ENCODE results near the gene CD8B. TPM values are rescaled to one million over a fixed set of nuclear protein-coding genes. Genes with fewer than 3 reads are reported as not detected.

The CD8B gene
- polyA plus RNA-seq, 1 of the 3 experiments (the other 2 are of a cell fraction): not detected

DNA sequence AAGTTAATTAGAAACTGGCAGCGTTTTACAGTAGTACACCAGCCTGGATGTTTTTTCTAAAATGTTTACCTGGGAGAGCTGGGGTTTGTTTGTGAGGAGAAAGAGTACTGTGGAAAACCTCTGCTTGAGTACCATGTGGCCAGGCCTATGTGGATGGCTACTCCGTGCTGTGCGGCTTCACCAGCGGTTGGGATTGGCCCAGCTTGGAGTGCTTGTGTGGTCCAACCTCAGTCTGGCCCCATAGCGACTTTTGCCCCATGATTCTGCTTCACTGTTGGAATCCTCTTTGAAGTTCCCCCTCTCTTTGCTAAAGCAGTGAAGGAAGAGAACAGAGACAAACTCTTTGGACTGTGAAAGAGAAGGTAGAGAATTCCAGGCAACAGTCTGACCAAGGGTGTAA, 86.8 kb downstream of the CD8B start:
- Histone ChIP-seq H3K4me3 (ENCODE audit: low read depth in 2 of 2, low read length in 1 of 2) (no peak overlapping the region), H3K79me2 (ENCODE audit: insufficient read depth) (no peaks in the 10 kb centered on the region), H3K4me1 (ENCODE audit: control insufficient read depth in 1 of 2, insufficient read depth in 2 of 2, low read depth in 1 of 2, low read length in 1 of 2) (no peaks in the 10 kb centered on the region), H3K36me3 (replicated peaks in 1 of 2; ENCODE audit: control insufficient read depth in 1 of 2, insufficient read depth in 2 of 2, low read length in 1 of 2) (peaks cover 11 to 51% of the 10 kb centered on the region in 2 experiments), H3K9me3 (no peaks in the 10 kb centered on the region), H3K27me3 (ENCODE audit: insufficient read depth) (no peaks in the 10 kb centered on the region), H3F3A (replicated peaks; ENCODE audit: insufficient read depth) (no peaks in the 10 kb centered on the region), H3K9ac (no peak overlapping the region), H4K20me1 (ENCODE audit: insufficient read depth) (no peaks in the 10 kb centered on the region), H3K9me2 (no peaks in the 10 kb centered on the region), H3K27ac (ENCODE audit: low read depth in 2 of 2, low read length in 1 of 2) (no peak overlapping the region), H3K4me2 (no peak overlapping the region), H2AFZ (ENCODE audit: low read depth) (no peak overlapping the region)
- WGBS (ENCODE audit: low lambda C conversion rate): 75% methylated on average over 5 of the region's 5 CpGs
- TF ChIP-seq JUND (IDR thresholded peaks at IDR 0.05) (no peak), FOXJ3 (CRISPR knock-in tag; IDR thresholded peaks at IDR 0.05) (no peak), MAX (IDR thresholded peaks at IDR 0.05; ENCODE audit: low read depth) (no peak), FOXM1 (IDR thresholded peaks at IDR 0.05; ENCODE audit: low read depth) (no peak), TEAD4 (IDR thresholded peaks at IDR 0.05; ENCODE audit: borderline replicate concordance, insufficient read depth) (no peak), FOSL2 (IDR thresholded peaks at IDR 0.05; ENCODE audit: borderline replicate concordance, low read depth) (no peak), TCF12 (IDR thresholded peaks at IDR 0.05) (no peak)
- CTCF ChIA-PET: interaction anchor here (1.2 kb wide), 1 partner anchor 10 kb away, joined by 3 read pairs; no protein-coding TSS in a partner anchor
- no peak for DNase-seq
- POLR2A ChIA-PET: no interaction called here

DNA sequence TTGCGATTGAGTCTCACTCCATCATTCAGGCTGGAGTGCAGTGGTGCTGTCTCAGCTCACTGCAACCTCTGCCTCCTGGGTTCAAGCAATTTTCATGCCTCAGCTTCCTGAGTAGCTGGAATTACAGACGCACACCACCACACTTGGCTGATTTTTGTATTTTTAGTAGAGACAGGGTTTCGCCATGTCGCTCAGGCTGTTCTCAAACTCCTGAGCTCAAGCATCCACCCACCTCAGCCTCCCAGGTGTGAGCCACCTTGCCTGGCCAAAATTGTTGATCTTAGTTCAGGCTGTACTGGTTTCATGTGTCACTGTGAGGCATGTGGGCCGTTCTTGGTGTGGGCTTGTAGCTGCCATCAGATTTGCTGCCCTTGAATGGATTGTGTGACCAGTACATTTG, 89.1 kb downstream of the CD8B start:
- no peak overlapping the region for H2AFZ ChIP-seq (ENCODE audit: low read depth)
- peaks cover 0 to 3% of the 10 kb centered on the region in 2 experiments; a peak in 1 of 4 replicates for H3K4me1 ChIP-seq (ENCODE audit: control insufficient read depth in 1 of 2, insufficient read depth in 2 of 2, low read depth in 1 of 2, low read length in 1 of 2)
- no peak overlapping the region for H3K4me2 ChIP-seq
- ChIA-PET CTCF (interaction anchor here (0.6 to 1.2 kb wide), 3 partner anchors 14 to 163 kb away, joined by 3 read pairs; no protein-coding TSS in a partner anchor), POLR2A (no interaction called here)
- no peaks in the 10 kb centered on the region for H3K9me2 ChIP-seq
- TF ChIP-seq TAF1 (IDR thresholded peaks at IDR 0.05; ENCODE audit: borderline replicate concordance, low read depth, low read length) (no peak), ZBTB33 (IDR thresholded peaks at IDR 0.05; ENCODE audit: borderline replicate concordance, low read depth) (no peak), RAD21 (IDR thresholded peaks at IDR 0.05; ENCODE audit: low read length) (no peak), EZH2phosphoT487 (IDR thresholded peaks at IDR 0.05; ENCODE audit: borderline replicate concordance, low read depth) (no peak), REST (IDR thresholded peaks at IDR 0.05; ENCODE audit: low read depth, low read length) (no peak)
- H3K9me3 ChIP-seq: no peaks in the 10 kb centered on the region
- H3K79me2 ChIP-seq (ENCODE audit: insufficient read depth): no peaks in the 10 kb centered on the region
- H3K27ac ChIP-seq (ENCODE audit: low read depth in 2 of 2, low read length in 1 of 2): no peak overlapping the region
- H3K4me3 ChIP-seq (ENCODE audit: low read depth in 2 of 2, low read length in 1 of 2): no peak overlapping the region
- no peak overlapping the region for H3K9ac ChIP-seq
- no peaks in the 10 kb centered on the region for H3K27me3 ChIP-seq (ENCODE audit: insufficient read depth)
- H3K36me3 ChIP-seq (replicated peaks in 1 of 2; ENCODE audit: control insufficient read depth in 1 of 2, insufficient read depth in 2 of 2, low read length in 1 of 2): peaks cover 11 to 52% of the 10 kb centered on the region in 2 experiments
- no peak for DNase-seq
- 88% methylated on average over 5 of the region's 5 CpGs for WGBS (ENCODE audit: low lambda C conversion rate)
- H4K20me1 ChIP-seq (ENCODE audit: insufficient read depth): no peaks in the 10 kb centered on the region
- no peaks in the 10 kb centered on the region for H3F3A ChIP-seq (replicated peaks; ENCODE audit: insufficient read depth)

Measured in SK-N-SH (cell line).